HCT116 (cell line): ENCODE results near the gene LCN15.

Experiments used
- CEBPB ChIP-seq: IDR thresholded peaks from 2 replicates; pipeline ENCODE4 v1.6.1; 2012; ENCODE audit warnings: low read depth
- ELF1 ChIP-seq: IDR thresholded peaks from 2 replicates; pipeline ENCODE4 v1.6.1; 2012; ENCODE audit warnings: low read depth, borderline replicate concordance
- POLR2A ChIP-seq: IDR thresholded peaks from 2 replicates; pipeline ENCODE4 v1.7.0; 2011; ENCODE audit warnings: borderline replicate concordance; ENCODE audit not compliant: insufficient read depth, insufficient read length; ENCODE audit errors: extremely low read depth
- POLR2AphosphoS5 ChIP-seq: IDR thresholded peaks from 2 replicates; pipeline ENCODE4 v1.6.1; 2011; ENCODE audit warnings: mild to moderate bottlenecking, low read depth, low read length, moderate library complexity
- SP1 ChIP-seq: IDR thresholded peaks from 2 replicates; pipeline ENCODE4 v1.6.1; 2012; ENCODE audit warnings: low read depth
- SRF ChIP-seq: IDR thresholded peaks from 2 replicates; pipeline ENCODE4 v1.6.1; 2012; ENCODE audit warnings: low read depth
- YY1 ChIP-seq: IDR thresholded peaks from 2 replicates; pipeline ENCODE4 v1.6.1; 2011; ENCODE audit warnings: low read length, low read depth, moderate library complexity, mild to moderate bottlenecking; ENCODE audit not compliant: insufficient replicate concordance; ENCODE audit errors: extremely low read depth
- ZFX ChIP-seq: fragments of 450-650 bp; IDR thresholded peaks from 2 replicates; pipeline ENCODE4 v1.6.1; 2017
- ZNF274 ChIP-seq: fragments of 200-500 bp; sonication (Bioruptor generic); IDR thresholded peaks from 2 replicates; pipeline ENCODE4 v1.6.1; 2014; ENCODE audit warnings: mild to moderate bottlenecking, low read depth, low read length, inconsistent platforms
- TF ChIP-seq, protein P1 (sequence below), 3 experiments: fragments of 200-600 bp in 1 of 3; sonication (generic) in 1 of 3; IDR thresholded peaks in 2 of 3; conservative IDR thresholded peaks in 1 of 3; 2 replicates each; pipeline ENCODE4 v1.5.1; 2012 to 2017; ENCODE audit warnings: low read depth in 2 of 3, low read length in 2 of 3, antibody characterized with exemption in 1 of 3, borderline replicate concordance in 1 of 3, control low read depth in 1 of 3, mild to moderate bottlenecking in 1 of 3, mixed read lengths in 1 of 3, mixed run types in 1 of 3, moderate library complexity in 1 of 3; ENCODE audit not compliant: insufficient read depth in 1 of 3
- TF ChIP-seq, protein P2 (sequence below): IDR thresholded peaks from 2 replicates; pipeline ENCODE4 v1.6.1; 2012
- TF ChIP-seq, protein P3 (sequence below): IDR thresholded peaks from 2 replicates; pipeline ENCODE4 v1.6.1; 2012
- TF ChIP-seq, protein P4 (sequence below): IDR thresholded peaks from 2 replicates; pipeline ENCODE4 v1.6.1; 2012; ENCODE audit warnings: low read depth

DNA sequence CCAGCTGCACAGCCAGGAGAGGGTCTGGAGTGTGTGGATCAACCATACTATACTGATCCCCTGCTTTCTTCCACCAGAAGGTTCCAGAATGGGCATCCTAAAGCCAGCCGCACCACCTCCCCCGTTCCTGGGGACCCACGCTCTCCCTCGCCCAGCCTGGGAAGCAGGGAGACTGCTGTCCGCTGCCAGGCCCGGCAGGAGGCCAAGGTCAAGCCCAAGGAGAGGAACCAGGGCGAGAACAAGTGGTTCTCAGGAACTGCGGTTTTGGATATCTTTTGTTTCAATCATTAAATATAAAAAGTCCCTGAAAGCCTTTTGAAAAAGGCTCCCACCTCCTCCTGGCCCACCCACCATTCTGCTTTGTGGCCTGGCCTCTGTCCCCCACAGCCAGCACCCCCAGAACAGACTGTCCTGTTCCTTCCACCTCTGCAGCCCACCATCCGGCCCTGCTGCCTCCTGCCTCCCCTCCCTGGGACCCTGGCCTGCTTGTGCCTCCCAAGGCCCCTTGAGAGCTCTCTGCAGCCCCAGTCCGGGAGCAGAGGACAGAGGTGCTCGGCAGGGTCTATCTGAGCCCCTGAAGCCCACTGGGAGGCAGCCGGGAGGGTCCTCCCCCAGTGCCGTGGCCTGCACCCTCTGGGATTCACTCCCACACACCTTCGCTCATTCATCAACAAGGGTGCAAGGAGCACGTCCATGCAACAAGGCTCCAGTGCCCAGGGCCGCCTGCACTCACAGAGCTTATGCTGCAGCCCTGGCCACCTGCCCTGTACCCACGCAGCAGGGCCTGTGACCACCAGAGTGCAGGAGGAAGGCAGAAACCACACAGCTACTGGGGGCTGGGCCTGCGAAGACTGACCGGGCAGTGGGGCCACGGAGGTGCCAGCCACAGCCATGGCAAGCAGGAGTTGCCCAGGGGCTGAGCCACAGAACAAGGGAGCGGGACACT, 15.4 kb downstream of the LCN15 start:
- TF ChIP-seq, protein P1, sequence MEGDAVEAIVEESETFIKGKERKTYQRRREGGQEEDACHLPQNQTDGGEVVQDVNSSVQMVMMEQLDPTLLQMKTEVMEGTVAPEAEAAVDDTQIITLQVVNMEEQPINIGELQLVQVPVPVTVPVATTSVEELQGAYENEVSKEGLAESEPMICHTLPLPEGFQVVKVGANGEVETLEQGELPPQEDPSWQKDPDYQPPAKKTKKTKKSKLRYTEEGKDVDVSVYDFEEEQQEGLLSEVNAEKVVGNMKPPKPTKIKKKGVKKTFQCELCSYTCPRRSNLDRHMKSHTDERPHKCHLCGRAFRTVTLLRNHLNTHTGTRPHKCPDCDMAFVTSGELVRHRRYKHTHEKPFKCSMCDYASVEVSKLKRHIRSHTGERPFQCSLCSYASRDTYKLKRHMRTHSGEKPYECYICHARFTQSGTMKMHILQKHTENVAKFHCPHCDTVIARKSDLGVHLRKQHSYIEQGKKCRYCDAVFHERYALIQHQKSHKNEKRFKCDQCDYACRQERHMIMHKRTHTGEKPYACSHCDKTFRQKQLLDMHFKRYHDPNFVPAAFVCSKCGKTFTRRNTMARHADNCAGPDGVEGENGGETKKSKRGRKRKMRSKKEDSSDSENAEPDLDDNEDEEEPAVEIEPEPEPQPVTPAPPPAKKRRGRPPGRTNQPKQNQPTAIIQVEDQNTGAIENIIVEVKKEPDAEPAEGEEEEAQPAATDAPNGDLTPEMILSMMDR (IDR thresholded peaks at IDR 0.05 in 2 of 3, conservative IDR thresholded peaks at IDR 0.05 in 1 of 3; ENCODE audit: borderline replicate concordance in 1 of 3, insufficient read depth in 1 of 3, low read depth in 2 of 3, low read length in 2 of 3): no peak
- TF ChIP-seq YY1: no peak
- no peak for TF ChIP-seq CEBPB
- no peak for TF ChIP-seq POLR2AphosphoS5
- TF ChIP-seq, protein P2, sequence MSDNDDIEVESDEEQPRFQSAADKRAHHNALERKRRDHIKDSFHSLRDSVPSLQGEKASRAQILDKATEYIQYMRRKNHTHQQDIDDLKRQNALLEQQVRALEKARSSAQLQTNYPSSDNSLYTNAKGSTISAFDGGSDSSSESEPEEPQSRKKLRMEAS: no peak
- TF ChIP-seq, protein P3, sequence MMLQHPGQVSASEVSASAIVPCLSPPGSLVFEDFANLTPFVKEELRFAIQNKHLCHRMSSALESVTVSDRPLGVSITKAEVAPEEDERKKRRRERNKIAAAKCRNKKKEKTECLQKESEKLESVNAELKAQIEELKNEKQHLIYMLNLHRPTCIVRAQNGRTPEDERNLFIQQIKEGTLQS: no peak
- TF ChIP-seq POLR2A: no peak
- TF ChIP-seq ZFX: no peak
- no peak for TF ChIP-seq ELF1
- TF ChIP-seq SRF: no peak
- TF ChIP-seq, protein P4, sequence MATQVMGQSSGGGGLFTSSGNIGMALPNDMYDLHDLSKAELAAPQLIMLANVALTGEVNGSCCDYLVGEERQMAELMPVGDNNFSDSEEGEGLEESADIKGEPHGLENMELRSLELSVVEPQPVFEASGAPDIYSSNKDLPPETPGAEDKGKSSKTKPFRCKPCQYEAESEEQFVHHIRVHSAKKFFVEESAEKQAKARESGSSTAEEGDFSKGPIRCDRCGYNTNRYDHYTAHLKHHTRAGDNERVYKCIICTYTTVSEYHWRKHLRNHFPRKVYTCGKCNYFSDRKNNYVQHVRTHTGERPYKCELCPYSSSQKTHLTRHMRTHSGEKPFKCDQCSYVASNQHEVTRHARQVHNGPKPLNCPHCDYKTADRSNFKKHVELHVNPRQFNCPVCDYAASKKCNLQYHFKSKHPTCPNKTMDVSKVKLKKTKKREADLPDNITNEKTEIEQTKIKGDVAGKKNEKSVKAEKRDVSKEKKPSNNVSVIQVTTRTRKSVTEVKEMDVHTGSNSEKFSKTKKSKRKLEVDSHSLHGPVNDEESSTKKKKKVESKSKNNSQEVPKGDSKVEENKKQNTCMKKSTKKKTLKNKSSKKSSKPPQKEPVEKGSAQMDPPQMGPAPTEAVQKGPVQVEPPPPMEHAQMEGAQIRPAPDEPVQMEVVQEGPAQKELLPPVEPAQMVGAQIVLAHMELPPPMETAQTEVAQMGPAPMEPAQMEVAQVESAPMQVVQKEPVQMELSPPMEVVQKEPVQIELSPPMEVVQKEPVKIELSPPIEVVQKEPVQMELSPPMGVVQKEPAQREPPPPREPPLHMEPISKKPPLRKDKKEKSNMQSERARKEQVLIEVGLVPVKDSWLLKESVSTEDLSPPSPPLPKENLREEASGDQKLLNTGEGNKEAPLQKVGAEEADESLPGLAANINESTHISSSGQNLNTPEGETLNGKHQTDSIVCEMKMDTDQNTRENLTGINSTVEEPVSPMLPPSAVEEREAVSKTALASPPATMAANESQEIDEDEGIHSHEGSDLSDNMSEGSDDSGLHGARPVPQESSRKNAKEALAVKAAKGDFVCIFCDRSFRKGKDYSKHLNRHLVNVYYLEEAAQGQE: no peak
- no peak for TF ChIP-seq ZNF274
- TF ChIP-seq SP1: no peak
